ENCODE data around the gene ATP8A2.

Gene ATP8A2

DNA sequence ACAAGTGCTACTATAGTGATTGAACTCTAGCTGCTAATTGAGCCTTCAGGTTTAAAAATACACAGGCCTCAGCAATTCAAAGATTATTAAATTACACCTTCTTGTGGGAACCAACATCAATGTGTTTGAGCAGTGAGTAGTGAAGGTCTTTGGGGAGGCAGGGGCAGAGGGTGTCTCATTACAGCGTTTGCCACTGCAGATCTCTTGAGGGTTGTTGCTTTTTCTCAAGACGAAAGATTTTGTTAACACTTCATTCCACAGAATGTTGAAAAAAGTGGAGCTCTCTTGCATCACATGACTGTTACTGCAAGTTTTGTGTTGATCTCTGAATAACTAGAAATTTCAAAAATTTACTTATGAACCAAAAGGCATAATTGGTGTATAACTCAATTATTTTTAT is 253.6 kb downstream of the ATP8A2 start:
- no peaks in the 10 kb centered on the region for H3K36me3 Mint-ChIP-seq
- CTCF ChIA-PET: no interaction called here
- H3K4me1 Mint-ChIP-seq: no peaks in the 10 kb centered on the region
- H3K27me3 Mint-ChIP-seq: no peaks in the 10 kb centered on the region
- no peak overlapping the region for H3K4me3 Mint-ChIP-seq
- no peak for DNase-seq
- H3K27ac Mint-ChIP-seq: no peak overlapping the region
- H3K9me3 Mint-ChIP-seq: no peaks in the 10 kb centered on the region

DNA sequence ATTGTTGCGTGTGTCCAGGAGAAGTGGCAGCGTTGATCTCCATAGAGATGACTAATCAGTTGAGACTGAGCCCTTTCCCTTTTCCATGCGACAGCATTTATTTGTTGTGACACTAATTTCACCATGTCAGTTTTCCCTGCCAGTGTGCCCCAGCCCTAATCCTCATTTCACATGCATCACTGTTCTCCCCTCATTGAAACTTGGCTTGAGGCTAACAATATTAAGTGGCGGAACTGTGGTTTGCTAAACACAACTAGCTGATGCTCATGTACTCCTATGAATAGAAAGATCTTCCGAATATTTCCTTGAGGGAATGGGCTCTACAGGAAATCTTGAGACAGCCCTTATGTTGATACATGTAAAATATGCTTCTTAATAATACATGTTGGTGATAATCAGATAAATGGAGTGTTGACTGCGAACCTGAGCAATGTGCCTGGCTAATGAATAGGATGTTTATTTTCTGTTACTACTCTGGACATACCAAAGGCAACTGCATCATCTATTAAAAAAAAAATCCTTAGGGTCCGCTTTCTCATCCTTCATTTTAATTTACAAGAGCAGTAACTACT is 258.6 kb downstream of the ATP8A2 start:
- Mint-ChIP-seq H3K27ac (no peak overlapping the region), H3K36me3 (no peaks in the 10 kb centered on the region), H3K4me3 (no peak overlapping the region), H3K27me3 (no peaks in the 10 kb centered on the region), H3K9me3 (no peaks in the 10 kb centered on the region), H3K4me1 (no peaks in the 10 kb centered on the region)
- no peak for DNase-seq
- CTCF ChIA-PET: no interaction called here

DNA sequence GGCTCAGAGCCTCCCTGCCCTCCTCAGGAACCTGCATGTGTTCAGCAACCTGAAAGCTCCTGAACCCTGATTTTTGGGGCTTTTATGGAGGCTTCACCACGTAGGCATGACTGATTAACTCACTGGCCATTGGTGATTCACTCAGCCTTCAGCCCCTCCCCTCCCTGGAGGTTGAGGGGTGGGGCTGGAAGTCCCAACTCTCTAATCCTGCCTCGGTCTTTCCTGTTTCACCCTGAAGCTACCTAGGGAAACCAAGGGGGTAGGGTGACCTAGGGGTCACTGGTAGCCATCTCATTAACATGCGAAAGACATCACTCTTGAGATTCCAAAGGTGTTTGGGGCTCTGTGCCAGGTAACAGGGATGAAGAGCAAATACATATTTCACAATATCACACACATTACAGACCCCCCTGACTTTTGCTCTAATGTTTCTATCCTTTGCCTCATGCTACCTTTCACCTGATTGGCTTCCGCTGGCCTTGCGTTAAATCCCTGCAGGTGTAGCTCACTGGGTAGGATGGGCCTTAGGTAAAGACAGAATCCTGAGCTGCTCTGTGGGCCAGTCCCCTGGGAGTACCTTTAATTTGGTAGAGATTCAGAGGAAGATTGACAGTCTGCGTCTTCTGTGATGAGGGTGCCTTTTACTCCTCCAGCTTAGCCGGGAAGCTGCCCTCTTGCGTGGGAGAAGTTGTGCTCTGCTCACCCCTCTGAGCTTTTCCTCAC is 260.6 kb downstream of the ATP8A2 start:
- Mint-ChIP-seq H3K4me3 (no peak overlapping the region), H3K27me3 (peaks cover 4% of the 10 kb centered on the region), H3K4me1 (no peaks in the 10 kb centered on the region), H3K9me3 (no peaks in the 10 kb centered on the region), H3K36me3 (no peaks in the 10 kb centered on the region), H3K27ac (no peak overlapping the region)
- CTCF ChIA-PET: no interaction called here
- no peak for DNase-seq

DNA sequence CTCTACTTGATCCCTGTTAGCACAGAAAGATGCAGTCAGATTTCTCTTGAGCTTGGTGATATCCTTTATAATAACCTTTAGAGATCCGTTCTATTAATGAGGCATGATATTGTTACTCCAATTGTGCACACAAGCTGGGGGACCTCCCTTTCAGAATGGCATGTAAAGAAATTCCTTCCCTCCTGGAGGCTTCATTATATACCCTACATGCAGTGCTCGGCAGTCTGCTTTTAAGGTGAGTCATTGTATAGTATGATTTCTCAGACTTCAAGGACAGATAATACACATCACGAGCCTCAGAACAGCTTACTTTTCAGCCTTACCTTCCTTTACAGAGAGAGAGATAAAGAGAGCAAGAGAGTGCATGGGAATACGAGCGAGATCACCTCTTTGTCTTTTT is 261.3 kb downstream of the ATP8A2 start:
- Mint-ChIP-seq H3K27ac (no peak overlapping the region), H3K36me3 (no peaks in the 10 kb centered on the region), H3K4me3 (no peak overlapping the region), H3K27me3 (peaks cover 4% of the 10 kb centered on the region), H3K4me1 (no peaks in the 10 kb centered on the region), H3K9me3 (no peaks in the 10 kb centered on the region)
- DNase-seq: no peak
- CTCF ChIA-PET: no interaction called here

DNA sequence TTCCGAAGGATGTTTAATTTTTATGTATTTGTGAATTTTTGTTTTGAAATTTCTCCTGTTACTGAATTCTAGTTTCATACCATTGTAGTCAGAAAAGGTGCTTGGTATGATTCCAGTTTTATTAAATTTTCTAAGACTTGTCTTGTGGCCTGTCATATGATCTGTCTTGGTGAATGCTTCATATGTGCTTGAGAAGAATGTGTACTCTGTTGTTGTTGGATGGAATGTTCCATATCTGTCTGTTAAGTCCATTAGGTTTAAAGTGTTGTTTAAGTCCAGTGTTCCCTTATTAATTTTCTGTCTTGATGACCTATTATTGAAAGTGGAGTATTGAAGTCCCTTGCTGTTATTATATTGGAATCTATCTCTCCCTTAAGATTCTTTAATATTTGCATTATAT is 273.9 kb downstream of the ATP8A2 start:
- no peaks in the 10 kb centered on the region for H3K36me3 Mint-ChIP-seq
- peaks cover 7% of the 10 kb centered on the region for H3K9me3 Mint-ChIP-seq

DNA sequence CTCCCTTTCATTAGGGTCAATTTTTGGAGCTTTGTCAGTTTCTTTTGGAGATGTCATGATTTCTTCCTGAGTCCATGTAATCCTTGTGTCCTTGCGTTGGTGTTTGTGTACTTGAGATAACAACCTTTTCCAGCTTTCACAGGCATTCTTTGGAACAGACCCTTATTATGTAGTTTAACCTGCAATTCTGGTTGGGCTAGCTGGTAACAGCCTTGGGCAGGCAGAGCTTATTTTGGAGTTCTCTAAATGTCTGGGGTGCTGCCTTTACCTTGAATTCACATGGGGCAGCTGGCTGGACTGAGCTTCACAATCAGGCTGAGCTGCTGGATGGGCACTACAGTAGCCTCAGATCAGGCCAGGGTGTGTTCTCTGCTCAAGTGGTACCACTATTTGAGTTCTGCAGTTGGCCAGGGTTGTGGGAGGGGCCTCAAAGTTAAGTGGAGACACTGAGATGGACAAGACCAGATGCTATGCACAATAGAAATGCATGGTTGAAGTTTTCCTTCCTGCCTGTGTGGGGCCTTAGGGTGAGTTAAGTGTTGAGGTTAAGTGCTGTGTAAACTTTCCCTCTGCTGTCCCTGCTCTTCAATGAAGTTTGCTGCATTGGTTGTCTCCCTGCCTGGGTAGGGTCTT is 277.3 kb downstream of the ATP8A2 start:
- Mint-ChIP-seq H3K36me3 (no peaks in the 10 kb centered on the region), H3K4me1 (no peaks in the 10 kb centered on the region), H3K9me3 (peaks cover 2% of the 10 kb centered on the region), H3K4me3 (no peak overlapping the region), H3K27me3 (peaks cover 3% of the 10 kb centered on the region), H3K27ac (no peak overlapping the region)
- CTCF ChIA-PET: no interaction called here
- DNase-seq: no peak

More for the DNA sequence above, 273.9 kb downstream of the ATP8A2 start:
- CTCF ChIA-PET: no interaction called here
- Mint-ChIP-seq H3K4me1 (no peaks in the 10 kb centered on the region), H3K27me3 (peaks cover 3% of the 10 kb centered on the region), H3K4me3 (no peak overlapping the region), H3K27ac (no peak overlapping the region)
- no peak for DNase-seq

DNA sequence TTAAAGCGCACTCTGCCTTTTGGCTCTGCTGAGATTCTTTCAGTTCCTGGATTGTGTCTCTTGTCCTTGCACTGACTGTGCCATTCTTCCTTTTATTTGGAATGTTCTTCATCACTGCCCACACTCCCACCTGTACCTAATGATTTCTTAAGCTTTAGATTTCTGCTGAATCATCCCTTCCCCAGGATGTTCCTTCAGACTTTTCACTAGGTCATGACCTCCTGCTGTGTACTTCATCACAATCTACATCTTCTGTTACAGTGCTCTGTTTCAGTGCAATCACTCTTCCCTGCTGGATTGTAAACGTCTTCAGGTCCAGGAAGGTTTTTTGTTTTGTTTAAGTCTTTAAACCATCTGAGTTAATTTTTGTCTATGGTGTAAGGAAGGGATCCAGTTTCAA is 281.0 kb downstream of the ATP8A2 start:
- H3K27ac Mint-ChIP-seq: no peak overlapping the region
- H3K36me3 Mint-ChIP-seq: no peaks in the 10 kb centered on the region
- no peak for DNase-seq
- peaks cover 3% of the 10 kb centered on the region for H3K27me3 Mint-ChIP-seq
- CTCF ChIA-PET: no interaction called here
- no peaks in the 10 kb centered on the region for H3K9me3 Mint-ChIP-seq
- no peaks in the 10 kb centered on the region for H3K4me1 Mint-ChIP-seq
- H3K4me3 Mint-ChIP-seq: no peak overlapping the region

DNA sequence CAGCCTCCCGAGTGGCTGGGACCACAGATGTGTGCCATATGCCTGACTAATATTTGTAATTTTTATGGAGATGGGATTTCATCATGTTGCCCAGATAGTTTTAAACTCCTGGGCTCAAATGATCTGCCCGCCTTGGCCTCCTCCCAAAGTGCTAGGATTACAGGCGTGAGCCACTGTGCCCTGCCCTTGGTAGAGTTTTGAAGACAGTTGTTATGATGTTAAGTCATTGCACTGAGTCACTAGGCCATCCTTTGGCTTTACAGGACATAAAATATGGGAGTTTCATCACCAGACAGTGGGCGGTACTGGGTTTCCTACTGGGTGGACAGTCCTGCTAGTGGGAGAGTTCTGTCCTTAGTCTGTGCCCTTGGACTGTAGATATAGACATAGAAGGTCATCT is 282.5 kb downstream of the ATP8A2 start:
- CTCF ChIA-PET: no interaction called here
- Mint-ChIP-seq H3K4me1 (no peaks in the 10 kb centered on the region), H3K27ac (no peak overlapping the region), H3K36me3 (no peaks in the 10 kb centered on the region), H3K9me3 (no peaks in the 10 kb centered on the region), H3K4me3 (no peak overlapping the region), H3K27me3 (peaks cover 3% of the 10 kb centered on the region)
- DNase-seq: no peak

DNA sequence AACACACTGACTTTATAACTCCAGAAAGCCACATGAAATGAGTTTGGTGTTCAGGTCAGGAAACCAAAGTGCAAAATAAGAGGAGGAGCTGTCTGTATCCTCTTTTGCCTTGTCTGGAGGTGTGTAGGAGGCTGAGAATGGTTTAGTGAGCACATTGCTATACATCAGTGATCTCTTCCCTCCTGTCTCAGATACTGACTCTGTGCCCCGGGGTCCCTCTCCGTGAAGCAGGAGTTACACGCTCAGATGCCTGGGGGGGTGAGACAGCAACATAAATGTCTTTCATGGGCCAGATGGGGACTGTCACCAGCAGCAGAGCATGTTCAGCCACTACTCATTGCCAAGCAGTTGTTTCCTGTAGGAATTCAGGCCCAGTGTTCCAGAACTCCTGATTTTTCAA is 285.4 kb downstream of the ATP8A2 start:
- no peaks in the 10 kb centered on the region for H3K9me3 Mint-ChIP-seq
- H3K36me3 Mint-ChIP-seq: no peaks in the 10 kb centered on the region
- H3K27ac Mint-ChIP-seq: no peak overlapping the region
- CTCF ChIA-PET: no interaction called here
- no peak overlapping the region for H3K4me3 Mint-ChIP-seq
- no peaks in the 10 kb centered on the region for H3K27me3 Mint-ChIP-seq
- no peak for DNase-seq
- H3K4me1 Mint-ChIP-seq: no peaks in the 10 kb centered on the region

DNA sequence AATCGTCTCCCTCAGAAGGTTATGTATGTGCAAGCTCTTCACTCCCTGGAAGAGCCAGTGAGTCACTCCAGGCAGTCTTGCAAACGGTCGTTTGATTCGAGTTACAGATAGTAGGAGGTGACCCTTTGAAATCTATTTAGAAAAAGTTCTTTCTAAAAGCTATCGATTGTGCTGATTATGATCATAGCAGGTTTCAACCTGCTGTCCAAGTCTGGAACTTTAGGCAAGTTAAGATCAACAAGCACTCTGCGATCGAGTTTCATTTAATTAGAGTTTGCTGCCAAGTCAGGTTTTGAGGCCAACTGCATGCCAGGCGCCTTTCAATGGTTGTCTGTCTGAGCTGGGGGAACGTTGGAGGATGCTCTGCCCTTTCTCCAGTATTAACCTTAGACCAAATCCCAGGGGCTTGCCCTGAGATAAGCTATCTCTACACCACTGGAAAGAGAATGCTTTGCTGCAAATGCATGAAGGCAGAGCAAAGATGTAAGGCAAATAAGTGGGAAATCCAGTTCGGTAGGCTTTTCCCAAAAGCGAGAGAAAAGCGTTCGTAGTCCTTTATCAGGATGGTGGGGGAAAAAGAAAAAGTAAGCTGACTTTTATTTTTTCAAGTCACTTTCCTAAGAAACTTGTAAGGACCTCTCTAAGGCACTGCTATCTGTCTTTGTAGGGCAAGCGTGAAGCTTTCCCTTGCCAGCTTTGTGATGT is 287.5 kb downstream of the ATP8A2 start:
- no peak for DNase-seq
- H3K4me1 Mint-ChIP-seq: no peaks in the 10 kb centered on the region
- H3K36me3 Mint-ChIP-seq: no peaks in the 10 kb centered on the region
- CTCF ChIA-PET: no interaction called here
- no peaks in the 10 kb centered on the region for H3K9me3 Mint-ChIP-seq
- no peak overlapping the region for H3K27ac Mint-ChIP-seq
- H3K27me3 Mint-ChIP-seq: no peaks in the 10 kb centered on the region
- H3K4me3 Mint-ChIP-seq: no peak overlapping the region

DNA sequence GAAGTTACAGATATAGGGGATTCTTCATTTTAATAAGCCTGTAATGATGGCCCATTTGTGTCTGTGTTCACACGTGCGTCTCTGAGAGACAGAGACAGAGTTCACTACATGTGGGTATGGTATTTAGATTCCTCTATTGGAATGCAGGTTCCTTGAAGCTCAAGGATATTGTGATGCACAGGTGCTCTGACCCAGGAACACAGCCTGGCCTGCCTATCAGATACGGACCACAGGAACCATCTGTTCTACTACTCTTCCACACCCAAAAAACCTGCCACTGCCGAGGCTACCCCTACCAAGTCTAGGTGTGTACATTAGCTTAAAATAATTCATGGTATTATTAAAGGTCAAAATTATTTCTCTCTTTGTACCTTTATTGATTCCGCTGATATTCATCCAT is 289.2 kb downstream of the ATP8A2 start:
- CTCF ChIA-PET: no interaction called here
- no peaks in the 10 kb centered on the region for H3K27me3 Mint-ChIP-seq
- H3K36me3 Mint-ChIP-seq: no peaks in the 10 kb centered on the region
- no peak overlapping the region for H3K4me3 Mint-ChIP-seq
- no peak overlapping the region for H3K27ac Mint-ChIP-seq
- no peak for DNase-seq
- H3K4me1 Mint-ChIP-seq: no peaks in the 10 kb centered on the region
- H3K9me3 Mint-ChIP-seq: no peaks in the 10 kb centered on the region

DNA sequence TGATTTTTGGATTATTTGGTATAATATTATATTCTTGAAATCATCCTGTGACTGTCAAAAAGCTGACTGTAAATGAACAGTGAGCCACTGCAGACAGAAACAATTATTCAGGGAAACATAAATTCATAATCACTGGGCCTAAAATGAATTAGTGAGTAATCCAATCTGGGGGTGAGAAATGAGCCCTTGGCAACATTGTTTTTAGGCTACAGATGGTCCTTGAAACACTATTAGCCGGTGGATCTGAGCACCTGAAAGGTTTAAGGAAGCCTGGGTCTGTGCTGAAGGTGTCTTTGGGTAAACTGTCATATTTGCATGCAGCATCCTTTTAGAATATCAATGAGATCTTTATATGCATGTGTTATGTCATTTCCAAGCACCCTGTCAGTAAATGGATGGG is 290.7 kb downstream of the ATP8A2 start:
- CTCF ChIA-PET: no interaction called here

DNA sequence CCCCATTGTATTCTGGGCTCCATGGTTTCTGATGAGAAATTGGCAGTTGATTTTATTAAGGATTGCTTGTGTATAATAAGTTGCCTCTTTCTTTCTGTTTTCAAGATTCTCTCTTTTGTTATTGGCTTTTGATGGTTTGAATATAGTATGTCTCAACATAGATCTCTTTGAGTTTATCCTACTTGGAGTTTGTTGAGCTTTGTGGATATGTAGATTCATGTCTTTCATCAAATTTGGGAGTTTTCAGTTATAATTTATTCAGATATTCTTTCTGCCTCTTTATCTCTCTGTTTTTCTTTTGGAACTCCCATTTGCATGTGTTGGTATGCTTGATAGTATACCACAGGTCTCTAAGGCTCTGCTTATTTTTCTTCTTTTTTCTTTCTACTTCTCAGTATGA is 296.6 kb downstream of the ATP8A2 start:
- H3K4me1 Mint-ChIP-seq: no peaks in the 10 kb centered on the region
- H3K4me3 Mint-ChIP-seq: no peak overlapping the region
- CTCF ChIA-PET: no interaction called here
- no peak overlapping the region for H3K27ac Mint-ChIP-seq
- H3K27me3 Mint-ChIP-seq: no peaks in the 10 kb centered on the region
- H3K36me3 Mint-ChIP-seq: no peaks in the 10 kb centered on the region
- peaks cover 2% of the 10 kb centered on the region for H3K9me3 Mint-ChIP-seq
- no peak for DNase-seq

More for the DNA sequence above, 290.7 kb downstream of the ATP8A2 start:
- H3K4me1 Mint-ChIP-seq: no peaks in the 10 kb centered on the region
- H3K27me3 Mint-ChIP-seq: no peaks in the 10 kb centered on the region
- H3K36me3 Mint-ChIP-seq: no peaks in the 10 kb centered on the region
- no peak for DNase-seq
- no peaks in the 10 kb centered on the region for H3K9me3 Mint-ChIP-seq
- H3K4me3 Mint-ChIP-seq: no peak overlapping the region
- no peak overlapping the region for H3K27ac Mint-ChIP-seq

DNA sequence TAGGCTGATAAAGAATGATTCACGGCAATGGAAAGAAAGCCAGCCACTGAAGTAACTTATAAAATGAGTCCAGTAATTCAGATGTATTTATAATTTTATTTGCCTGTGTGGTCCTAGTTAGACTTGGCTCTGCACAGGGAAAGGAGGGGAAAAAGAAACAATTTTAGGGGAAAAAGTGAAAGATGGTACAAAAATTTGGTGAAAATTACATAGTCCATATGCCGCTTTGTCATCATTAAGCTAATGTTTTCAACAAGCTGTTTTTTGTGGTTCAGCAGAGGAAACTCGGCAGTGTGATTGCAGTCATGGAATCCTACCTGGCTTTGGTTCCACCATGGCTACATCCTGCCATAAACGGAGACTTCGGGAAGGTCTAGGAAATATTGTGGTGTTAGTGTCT is 301.9 kb downstream of the ATP8A2 start:
- H3K27me3 Mint-ChIP-seq: no peaks in the 10 kb centered on the region
- CTCF ChIA-PET: no interaction called here
- no peak overlapping the region for H3K4me3 Mint-ChIP-seq
- peaks cover 2% of the 10 kb centered on the region for H3K9me3 Mint-ChIP-seq
- no peak for DNase-seq
- H3K36me3 Mint-ChIP-seq: no peaks in the 10 kb centered on the region
- H3K4me1 Mint-ChIP-seq: no peaks in the 10 kb centered on the region
- H3K27ac Mint-ChIP-seq: no peak overlapping the region

DNA sequence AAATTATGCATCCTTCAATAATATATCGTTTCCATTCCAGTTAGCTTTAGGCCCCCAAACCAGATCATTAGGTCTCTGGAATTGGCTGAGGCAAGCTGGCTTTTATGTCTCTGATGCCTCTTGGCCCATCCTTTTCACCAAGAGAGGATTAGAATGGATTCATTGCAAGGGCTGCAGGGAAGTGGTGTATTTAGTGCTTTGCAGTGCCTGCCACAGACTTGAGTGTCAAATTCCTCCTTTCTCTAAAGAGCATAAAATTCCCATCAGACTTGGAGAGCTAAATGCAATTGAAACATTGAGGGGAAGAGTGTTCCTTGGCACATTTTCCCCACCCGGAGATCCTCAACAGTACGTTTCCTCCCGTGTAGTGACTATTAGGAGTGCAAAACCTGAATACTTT is 302.6 kb downstream of the ATP8A2 start:
- Mint-ChIP-seq H3K36me3 (no peaks in the 10 kb centered on the region), H3K4me3 (no peak overlapping the region), H3K9me3 (no peaks in the 10 kb centered on the region), H3K4me1 (no peaks in the 10 kb centered on the region), H3K27me3 (no peaks in the 10 kb centered on the region), H3K27ac (no peak overlapping the region)
- no peak for DNase-seq
- CTCF ChIA-PET: no interaction called here

Data from activated naive CD4-positive, alpha-beta T cell treated with anti-CD3 and anti-CD28 coated beads, Interleukin-2, amount 10 ng/mL, durations not matched to agents 7 days and 5 days (primary cell).